Measurements from ENCODE around the gene C10orf105. TPM values are rescaled to one million over a fixed set of nuclear protein-coding genes. Genes with fewer than 3 reads are reported as not detected.

The C10orf105 gene
- total RNA-seq, 3 donors from 2014 or later (not counting 1 experiment from before 2014, with no cell fraction given), result 0.14 to 0.52 (median 0.40) TPM

- Histone ChIP-seq H3K4me3 (ENCODE audit: low read length) (no peak overlapping the region), H3K9me3 (ENCODE audit: control insufficient read depth, insufficient read depth, low read length) (no peaks in the 10 kb centered on the region), H3K4me1 (ENCODE audit: control insufficient read depth, insufficient read depth, low read length) (peaks cover 93% of the 10 kb centered on the region), H3K27me3 (ENCODE audit: control insufficient read depth, insufficient read depth, low read length) (no peaks in the 10 kb centered on the region), H3K27ac (ENCODE audit: low read length) (peak overlapping the region; percentile 96), H3K36me3 (ENCODE audit: control insufficient read depth, insufficient read depth, low read length) (peaks cover 62% of the 10 kb centered on the region)
- WGBS (ENCODE audit: insufficient coverage), result 95% methylated on average over 22 of the region's 22 CpGs
- no peak for TF ChIP-seq CTCF (IDR thresholded peaks at IDR 0.05)
- intact Hi-C loops (cut with micrococcal nuclease), result no loop called here
- H3K4me1 Mint-ChIP-seq, result peaks cover 85 to 93% of the 10 kb centered on the region in 2 donors
- peak overlapping the region; percentile 98 for H3K27ac Mint-ChIP-seq
- DNase-seq (no peak), ATAC-seq (no peak)
- no peaks in the 10 kb centered on the region for H3K27me3 Mint-ChIP-seq (ENCODE audit: low read depth in 2 of 2)
- H3K36me3 Mint-ChIP-seq, result no peaks in the 10 kb centered on the region
- no peaks in the 10 kb centered on the region for H3K9me3 Mint-ChIP-seq
- peak overlapping the region; percentile 89 for H3K4me3 Mint-ChIP-seq
Observed at GRCh38 chr10:71765906-71766716, 46.5 kb upstream of the C10orf105 start.

GRCh38 chr10:71765176-71765904 lies 45.8 kb upstream of the C10orf105 start:
- intact Hi-C loops (cut with micrococcal nuclease), result no loop called here
- no peak for DNase-seq
- peaks cover 66% of the 10 kb centered on the region for H3K36me3 ChIP-seq (ENCODE audit: control insufficient read depth, insufficient read depth, low read length)
- no peak for ATAC-seq
- peaks cover 91 to 93% of the 10 kb centered on the region in 2 donors for H3K4me1 Mint-ChIP-seq
- H3K4me1 ChIP-seq (ENCODE audit: control insufficient read depth, insufficient read depth, low read length), result peaks cover 93% of the 10 kb centered on the region
- no peak for TF ChIP-seq CTCF (IDR thresholded peaks at IDR 0.05)
- peak overlapping the region; percentile 37 for H3K27ac ChIP-seq (ENCODE audit: low read length)
- WGBS (ENCODE audit: insufficient coverage), result 80% methylated on average over 8 of the region's 8 CpGs
- no peaks in the 10 kb centered on the region for H3K27me3 ChIP-seq (ENCODE audit: control insufficient read depth, insufficient read depth, low read length)
- H3K4me3 ChIP-seq (ENCODE audit: low read length), result no peak overlapping the region
- H3K27ac Mint-ChIP-seq, result peak overlapping the region; percentile 98
- H3K27me3 Mint-ChIP-seq (ENCODE audit: low read depth in 2 of 2), result no peaks in the 10 kb centered on the region
- no peaks in the 10 kb centered on the region for H3K9me3 Mint-ChIP-seq
- H3K36me3 Mint-ChIP-seq, result no peaks in the 10 kb centered on the region
- peak overlapping the region; percentile 52 for H3K4me3 Mint-ChIP-seq
- H3K9me3 ChIP-seq (ENCODE audit: control insufficient read depth, insufficient read depth, low read length), result no peaks in the 10 kb centered on the region

- Mint-ChIP-seq H3K4me3 (peak overlapping the region; percentile 28), H3K9me3 (no peaks in the 10 kb centered on the region), H3K27me3 (ENCODE audit: low read depth in 2 of 2) (no peaks in the 10 kb centered on the region), H3K4me1 (peaks cover 78 to 81% of the 10 kb centered on the region in 2 donors), H3K36me3 (no peaks in the 10 kb centered on the region), H3K27ac (peak overlapping the region; percentile 98)
- Histone ChIP-seq H3K9me3 (ENCODE audit: control insufficient read depth, insufficient read depth, low read length) (no peaks in the 10 kb centered on the region), H3K4me1 (ENCODE audit: control insufficient read depth, insufficient read depth, low read length) (peaks cover 83% of the 10 kb centered on the region), H3K36me3 (ENCODE audit: control insufficient read depth, insufficient read depth, low read length) (peaks cover 67% of the 10 kb centered on the region), H3K4me3 (ENCODE audit: low read length) (no peak overlapping the region), H3K27me3 (ENCODE audit: control insufficient read depth, insufficient read depth, low read length) (no peaks in the 10 kb centered on the region), H3K27ac (ENCODE audit: low read length) (no peak overlapping the region)
- intact Hi-C loops (cut with micrococcal nuclease), result no loop called here
- DNase-seq, result peak in 1 of 2 donors; percentile 5
- no peak for ATAC-seq
- WGBS (ENCODE audit: insufficient coverage), result 78% methylated on average over 11 of the region's 11 CpGs
- TF ChIP-seq CTCF (IDR thresholded peaks at IDR 0.05), result no peak
Observed at GRCh38 chr10:71763352-71764127, 44.0 kb upstream of the C10orf105 start.

All from natural killer cell (primary cell).